GM21528 (cell line): ENCODE measurements around the gene SLC12A9.
"Not testable (repeated sequence)": the region's sequence is repeated elsewhere in the genome, so short reads cannot be mapped to it uniquely, and the experiment has no call there.

Experiments used
- ATAC-seq: cut with Tn5 transposase; IDR thresholded peaks from one replicate; pipeline ENCODE4 v1.9.1; 2021; ENCODE audit warnings: mild to moderate bottlenecking, moderate library complexity; ENCODE audit not compliant: unreplicated experiment, low FRiP score

Gene SLC12A9

DNA sequence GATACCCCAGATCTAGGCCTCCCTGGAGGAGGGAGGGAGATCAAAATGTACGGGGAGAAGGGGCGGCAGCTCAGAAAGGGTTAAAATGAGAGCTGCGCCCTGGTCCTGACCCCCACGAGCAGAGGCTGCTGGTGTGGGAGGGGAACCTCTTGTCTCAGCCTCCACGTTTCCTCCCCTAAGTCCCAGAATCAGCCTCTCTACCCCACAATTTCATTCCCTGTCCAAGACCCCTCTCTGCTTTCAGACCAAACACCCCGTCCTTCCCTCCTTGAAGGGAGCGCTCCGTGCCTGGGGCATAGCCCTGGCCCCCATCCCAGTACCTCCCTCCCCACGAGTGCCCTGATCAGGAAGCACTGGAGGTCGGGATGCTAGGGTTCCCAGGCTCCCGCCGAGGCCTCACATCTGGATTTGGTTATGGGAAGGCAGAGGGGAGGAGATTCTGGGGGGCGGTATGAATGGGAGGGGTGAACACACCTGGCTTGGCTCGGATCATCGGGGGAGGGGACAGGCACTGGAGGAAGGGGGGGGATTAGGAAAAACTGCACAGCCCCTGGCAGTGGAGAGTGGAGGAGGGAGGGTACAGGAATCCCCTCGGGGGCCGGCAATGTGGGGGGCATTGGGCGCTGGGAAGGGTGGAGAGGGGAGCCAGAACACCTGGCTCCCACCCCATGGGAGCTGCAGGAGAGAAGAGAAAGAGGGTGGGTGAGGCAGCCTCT, 27.9 kb upstream of the SLC12A9 start:
- ATAC-seq, result no peak

DNA sequence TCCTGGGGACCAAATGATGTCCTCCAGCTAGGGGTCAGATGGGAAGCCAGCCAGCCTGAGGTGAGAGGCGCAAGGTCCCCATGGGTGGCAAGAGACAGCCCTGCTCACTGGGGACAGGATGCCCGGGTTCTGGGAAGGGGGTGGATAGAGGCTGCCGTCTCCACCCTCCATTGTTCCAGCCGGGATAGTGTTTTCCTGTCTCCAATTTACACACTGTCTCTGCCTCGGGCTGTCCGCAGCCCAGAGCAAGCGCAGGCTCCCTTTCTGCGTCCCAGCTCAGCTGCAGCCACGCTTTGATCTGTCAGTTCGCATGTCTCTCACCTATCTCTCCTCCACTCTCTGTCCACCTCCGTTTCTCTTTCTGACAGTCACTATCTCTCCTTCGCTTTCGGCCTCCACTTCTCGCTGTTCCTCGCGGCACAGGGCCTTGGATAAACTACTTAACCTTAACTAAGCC, 27.3 kb upstream of the SLC12A9 start:
- ATAC-seq, result no peak

DNA sequence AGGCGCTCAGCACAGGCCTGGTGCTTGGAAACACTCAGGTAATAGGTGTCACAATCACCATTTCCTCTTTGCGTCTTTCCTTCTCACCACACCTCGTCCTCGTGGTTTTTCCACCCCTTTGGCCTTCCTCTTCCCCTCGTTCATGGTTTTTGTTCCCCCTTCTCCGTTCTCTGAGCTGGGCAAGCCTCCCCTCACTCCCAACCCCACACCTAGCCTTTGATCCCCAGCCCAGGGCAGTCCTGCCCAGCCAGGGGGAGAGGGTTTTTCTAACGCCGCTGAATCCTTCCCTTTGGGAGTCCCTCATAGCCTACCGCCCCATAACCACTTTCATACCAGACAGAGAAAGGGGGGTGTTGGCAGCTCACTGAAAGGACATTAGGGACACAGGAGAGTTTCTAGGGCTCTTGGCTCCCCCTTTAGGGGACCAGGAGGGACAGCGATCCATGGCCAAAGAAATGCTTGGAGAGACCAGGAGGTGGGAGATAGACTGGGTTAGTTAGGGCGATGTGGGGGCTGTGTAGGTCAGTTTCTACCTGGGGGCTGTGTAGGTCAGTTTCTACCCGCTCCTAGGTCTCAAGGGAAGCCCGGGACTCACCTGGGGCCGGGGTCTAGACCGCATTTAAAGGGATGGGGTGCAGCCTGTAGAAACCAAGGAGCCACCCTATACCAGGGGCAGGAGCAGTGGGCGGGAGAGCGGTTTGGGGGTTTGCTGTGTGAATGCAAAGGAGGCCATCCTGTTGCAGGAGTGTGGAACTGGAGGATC, 26.6 kb upstream of the SLC12A9 start:
- ATAC-seq, result no peak

DNA sequence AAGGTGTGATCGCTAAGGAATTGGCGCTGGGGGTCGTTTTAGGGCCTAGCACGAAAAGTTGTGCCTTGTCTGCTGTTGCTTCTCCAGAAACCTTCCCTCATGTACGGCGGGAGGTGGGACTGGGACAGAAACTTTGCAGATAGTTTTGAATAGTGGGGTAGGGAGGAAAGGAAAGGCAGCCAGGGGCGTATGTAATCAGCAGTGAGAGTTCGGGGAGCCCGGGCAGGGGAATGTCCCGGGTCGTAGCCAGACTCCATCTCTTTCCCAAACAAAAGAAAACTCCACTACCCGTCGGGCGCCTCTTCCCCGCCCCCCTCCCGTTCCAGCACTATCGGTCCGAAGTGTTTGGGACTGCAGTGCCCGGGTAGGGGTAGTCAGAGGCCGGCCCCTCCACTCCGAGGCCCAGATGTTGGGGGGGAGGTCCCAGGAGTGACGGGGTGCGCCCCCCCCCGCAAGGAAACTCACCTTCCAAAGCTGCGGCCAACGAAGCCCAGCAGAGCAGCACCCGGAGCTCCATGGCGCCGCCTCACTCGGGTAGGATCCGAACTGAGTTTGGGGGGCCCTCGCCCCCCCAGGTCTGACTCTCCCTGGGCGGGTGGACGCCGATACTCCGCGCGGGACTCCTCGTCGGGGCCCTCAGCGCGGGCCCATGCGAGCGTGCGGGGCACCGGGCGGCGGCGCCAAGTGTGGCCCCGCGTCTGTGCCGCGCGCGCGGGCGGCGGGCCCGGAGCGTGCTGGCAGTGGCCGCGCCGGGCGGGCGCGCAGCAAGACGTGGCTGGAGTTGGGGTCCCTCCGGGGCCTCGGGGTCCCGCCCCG, 25.8 kb upstream of the SLC12A9 start:
- no peak for ATAC-seq

DNA sequence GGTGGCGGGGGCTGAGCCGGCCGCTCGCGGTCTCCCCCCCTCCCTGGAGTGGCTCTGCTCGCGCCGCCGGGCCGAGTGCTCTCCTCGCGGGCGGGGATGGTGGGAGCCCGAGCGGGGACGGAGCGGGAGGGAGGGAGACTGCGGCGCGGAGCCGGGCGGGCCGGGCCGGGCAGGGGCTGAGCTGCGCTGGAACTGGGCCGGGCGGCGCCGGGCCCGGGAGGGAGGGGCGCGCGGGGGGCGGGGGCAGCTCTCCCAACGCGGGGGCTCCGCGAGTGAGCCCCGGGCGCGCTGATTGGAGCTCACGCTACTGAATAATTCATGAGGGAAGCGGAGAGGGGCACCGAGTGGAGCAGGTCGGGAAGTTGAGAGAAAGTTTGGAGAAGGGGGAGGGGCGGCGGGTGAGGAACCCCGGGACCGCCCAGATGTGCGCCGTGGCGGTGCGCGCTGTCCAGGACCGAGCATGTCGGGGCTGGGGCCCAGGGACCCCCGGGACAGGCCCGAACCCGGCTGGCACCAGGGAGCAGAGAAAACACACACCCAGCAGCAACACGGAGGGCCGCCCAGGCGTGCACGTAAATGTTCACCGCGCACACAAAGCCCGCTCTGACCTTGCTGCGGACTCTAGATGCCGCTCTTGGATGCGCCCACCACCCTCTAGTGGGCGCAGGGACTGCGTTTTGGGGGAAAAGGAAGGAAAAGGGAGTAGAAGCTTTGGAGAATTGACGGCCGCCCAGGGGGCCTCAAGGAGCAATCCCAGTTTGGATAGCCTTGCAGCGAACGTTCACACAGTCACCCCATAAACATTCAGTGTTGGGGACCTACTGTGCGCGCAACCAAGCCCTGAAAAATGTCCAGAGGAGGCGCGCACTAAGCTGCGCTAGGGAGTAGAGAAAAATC, 24.9 kb upstream of the SLC12A9 start, which contains the start of gene EPHB4:
Gene EPHB4, minus strand, starts transcription at position 194 of the 897 bp plus-strand sequence. CDS start 493 bp downstream, outside the sequence.
- ATAC-seq, result no peak

DNA sequence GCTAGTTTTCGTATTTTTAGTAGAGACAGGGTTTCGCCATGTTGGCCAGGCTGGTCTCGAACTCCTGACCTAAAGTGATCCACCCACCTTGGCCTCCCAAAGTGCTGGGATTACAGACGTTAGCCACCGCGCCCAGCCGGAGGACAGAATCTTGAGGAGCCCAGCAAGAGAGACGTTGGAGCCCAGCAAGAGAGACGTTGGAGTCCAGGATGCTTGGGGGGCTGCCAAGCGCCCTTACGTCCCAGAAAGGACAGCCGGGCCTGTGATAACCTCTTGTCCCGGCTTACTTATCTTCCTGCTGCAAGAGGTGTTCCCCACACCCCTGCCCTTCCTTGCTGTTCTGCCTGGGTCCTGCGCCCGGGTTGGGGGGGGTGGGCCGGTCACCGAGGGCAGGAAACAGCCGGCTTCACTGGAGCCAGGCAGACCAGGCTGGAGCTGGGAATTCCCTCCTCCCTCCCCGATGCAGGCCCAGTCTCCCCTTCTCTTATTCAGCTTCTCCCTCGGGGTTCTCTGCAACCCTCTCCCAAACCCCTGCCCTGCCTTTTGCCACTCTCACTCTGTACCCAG, 23.3 kb upstream of the SLC12A9 start:
- ATAC-seq, result no peak

DNA sequence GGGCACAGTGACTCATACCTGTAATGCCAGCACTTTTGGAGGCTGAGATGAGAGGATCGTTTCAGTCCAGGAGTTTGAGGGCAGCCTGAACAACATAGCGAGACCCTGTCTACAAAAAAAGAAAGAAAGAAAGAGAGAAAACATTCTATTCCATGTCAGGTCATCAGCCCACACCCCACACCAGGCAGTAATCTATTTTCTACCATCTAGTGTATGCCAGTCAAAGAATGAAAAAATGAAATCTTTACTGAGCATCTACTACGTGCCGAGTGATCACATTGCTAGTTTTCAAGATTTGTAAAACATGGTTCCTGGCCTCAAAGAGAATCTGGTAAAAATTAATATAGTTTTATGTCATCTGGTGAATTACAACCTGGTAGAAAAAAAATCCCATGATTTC, 22.1 kb upstream of the SLC12A9 start:
- ATAC-seq, result no peak

DNA sequence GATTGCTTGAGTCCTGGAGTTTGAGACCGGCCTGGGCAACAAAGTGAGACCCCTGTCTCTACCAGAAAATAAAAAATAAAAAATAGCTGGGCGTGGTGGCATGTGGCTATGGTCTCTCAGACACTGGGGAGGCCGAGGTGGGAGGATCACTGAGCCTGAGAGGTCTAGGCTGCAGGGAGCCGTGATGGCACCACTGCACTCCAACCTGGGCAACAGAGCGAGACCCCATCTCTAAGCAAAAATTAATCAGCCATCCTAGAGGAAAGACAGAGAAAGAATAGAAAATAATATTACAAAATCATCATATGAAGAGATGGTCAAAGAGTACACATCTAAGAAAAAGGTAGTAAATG, 20.3 kb upstream of the SLC12A9 start:
- ATAC-seq, result no peak

DNA sequence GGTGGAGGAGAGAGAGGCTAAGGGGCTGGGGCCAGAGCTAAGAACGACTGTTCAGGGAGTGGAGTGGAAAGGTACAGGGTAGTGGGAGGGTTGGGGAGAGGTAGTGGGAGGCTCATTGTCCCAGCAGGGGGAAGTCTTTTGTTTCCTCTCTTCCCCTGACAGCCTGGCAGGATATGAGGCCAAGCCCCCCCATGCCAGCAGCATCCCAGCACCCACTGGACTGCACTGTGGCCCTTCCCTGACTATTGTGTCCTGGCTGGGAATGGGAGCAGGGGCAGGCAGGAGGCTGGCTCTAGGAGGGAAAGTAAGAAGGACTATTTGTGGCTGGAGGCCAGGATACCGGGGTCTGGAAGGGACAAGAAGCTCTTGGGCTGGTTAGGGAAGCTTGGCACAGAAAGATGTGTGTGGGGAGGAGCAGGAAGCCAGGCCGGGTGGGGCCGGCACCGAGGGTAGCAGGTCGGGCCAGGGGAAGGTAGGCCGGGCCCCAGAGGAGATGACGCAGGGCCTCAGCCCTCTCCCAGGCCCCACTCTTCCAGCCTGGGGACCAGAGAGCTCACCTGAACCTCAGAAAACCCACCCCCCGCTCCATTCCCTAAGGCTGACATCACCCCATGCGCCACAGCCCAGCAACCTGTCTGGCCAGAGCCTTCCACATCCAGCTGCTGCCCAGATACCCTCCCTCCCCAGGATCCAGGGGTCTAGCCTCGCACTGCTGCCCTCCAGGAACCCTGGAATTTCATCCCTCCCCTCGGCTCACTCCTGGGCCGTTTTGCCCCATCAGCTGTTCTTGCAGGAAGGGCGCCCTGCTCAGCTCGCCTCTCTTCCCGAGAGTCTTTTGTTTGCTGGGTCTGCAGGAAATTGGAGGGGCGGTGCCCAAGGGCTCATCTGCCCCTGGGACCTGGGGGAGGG, 16.4 kb upstream of the SLC12A9 start:
- ATAC-seq, result no peak

DNA sequence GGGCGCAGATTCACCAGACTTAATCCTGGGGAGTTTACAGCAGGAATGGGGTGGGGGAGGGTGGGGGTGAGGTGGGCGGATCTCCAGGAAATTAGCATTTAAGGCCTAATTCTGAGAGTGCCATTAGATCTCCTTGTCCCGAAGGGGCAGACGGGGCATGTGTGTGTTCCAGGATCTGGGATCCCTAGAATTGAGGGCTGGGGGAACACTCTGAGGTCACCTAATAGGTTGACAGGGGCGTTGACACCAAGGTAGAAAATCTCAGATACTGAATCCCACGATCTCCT, 15.8 kb upstream of the SLC12A9 start:
- ATAC-seq, result no peak

DNA sequence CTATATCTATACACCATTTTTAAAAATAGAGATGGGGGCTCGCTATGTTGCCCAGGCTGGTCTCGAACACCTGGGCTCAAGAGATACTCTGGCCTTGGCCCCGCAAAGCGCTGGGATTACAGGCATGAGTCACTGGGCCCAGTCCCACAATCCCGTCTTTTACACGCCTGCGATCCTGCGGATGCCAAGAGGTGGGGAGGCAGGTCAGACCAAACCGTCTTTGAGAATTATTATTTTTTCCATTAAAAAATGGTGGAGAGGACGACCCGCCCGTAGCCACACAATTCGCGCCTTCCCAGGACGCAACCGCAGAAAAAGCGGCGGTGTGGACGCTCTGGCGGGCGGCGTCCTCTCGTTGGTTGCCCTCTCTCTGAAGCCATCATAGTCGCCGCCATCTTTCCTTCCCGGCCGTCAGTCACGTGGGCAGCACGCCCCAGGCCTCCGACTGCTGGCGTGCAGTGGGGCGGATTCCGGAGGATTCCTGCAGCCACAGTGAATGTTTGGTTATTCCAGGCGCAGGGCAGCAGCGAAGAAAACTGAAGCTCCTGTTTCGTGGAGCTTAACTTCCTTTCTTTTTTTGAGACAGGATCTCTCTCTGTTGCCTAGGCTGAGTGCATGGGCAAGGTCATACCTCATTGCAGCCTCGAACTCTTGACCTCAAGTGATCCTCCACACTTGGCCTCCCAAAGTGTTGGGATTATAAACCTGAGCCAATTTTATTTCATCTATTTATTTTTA, 15.2 kb upstream of the SLC12A9 start:
- ATAC-seq, result no peak

DNA sequence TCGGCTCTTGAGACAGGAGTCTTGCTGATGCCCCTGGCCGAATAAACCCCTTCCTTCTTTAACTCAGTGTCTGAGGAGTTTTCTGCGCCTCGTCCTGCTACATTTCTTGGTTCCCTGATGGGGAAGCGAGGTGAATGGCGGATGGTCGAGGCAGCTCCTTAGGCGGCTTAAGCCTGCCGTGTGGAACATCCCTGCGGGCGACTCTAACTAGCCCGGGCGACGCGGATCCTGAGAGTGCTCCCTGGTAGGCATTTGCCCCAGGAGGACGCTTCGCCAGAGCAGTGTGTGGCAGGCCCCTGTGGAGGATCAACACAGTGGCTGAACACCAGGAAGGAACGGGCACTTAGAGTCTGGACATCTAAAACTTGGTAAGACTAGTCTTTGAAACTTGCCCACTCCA, 13.2 kb upstream of the SLC12A9 start:
- no peak for ATAC-seq

DNA sequence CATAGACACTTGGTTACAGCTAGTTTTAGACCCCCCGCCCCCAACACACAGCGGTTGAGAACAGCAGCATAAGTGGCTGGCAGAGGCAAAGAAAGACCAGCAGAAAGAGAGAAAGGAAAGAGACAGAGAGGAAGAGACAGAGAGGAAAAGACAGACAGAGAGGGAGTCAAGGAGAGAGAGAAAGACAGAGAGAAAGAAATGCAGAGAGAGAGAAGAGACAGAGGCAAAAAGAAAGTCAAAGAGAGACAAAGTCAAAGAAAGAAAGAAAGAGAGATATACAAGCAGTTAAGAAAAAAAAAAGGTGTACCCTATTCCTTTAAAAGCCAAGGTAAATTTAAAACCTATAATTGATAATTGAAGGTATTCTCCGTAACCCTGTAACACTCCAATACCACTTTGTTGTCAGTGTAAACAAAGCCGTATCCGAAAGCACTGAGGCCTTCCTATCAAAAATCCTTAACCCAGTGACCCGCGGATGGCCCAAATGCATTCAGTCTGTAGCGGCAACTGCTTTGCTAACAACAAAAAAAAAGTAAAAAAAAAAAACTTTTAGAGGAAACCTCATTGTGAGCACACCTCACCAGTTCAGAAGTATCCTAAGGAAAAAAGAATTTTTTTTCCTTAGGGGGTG, 11.9 kb upstream of the SLC12A9 start:
- ATAC-seq, result no peak

DNA sequence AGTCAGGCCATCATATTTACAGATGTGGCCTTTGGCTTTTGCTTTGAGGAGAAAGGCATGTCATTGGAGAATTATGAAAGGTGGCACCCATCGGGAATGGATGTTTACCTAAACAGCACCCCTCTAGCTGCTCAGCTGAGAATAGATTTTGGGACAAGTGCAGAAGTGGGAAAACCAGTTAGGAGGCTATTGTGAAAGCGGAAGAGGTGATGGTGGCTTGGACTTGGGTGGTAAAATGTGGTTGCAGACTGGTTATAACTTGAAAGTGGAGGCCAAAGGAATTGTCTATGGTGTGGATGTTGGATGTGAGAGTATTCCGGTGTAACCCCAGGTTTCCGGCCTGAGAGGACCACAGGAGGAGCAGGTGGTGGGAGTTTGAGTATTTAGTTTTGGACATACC, 5.2 kb upstream of the SLC12A9 start:
- no peak for ATAC-seq

DNA sequence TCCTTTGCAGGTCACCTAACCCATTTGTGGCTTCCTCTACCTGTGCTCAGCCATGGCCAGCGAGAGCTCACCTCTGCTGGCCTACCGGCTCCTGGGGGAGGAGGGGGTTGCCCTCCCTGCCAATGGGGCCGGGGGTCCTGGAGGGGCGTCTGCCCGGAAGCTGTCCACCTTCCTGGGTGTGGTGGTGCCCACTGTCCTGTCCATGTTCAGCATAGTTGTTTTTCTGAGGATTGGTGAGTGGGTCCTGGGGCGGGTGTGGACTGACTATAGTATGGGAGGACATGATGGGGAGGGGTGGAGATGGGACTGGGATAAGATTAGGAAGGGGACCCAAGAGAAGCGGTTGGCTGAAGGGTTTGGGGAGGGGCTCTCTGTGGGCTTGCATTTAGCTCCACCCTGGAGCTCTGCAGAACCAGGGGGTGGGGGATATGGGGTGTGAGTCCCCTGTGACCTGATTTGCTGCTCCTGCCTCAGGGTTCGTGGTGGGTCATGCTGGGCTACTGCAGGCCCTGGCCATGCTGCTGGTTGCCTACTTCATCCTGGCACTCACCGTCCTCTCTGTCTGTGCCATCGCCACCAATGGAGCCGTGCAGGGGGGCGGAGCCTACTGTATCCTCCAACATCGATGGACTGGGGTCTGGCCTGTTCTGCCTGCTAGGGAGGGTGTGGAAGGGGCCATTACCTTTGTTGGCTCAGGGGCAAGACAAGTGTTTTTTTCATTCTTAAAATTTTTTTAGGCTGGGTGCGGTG, 1.8 kb downstream of the SLC12A9 start:
- no peak for ATAC-seq

DNA sequence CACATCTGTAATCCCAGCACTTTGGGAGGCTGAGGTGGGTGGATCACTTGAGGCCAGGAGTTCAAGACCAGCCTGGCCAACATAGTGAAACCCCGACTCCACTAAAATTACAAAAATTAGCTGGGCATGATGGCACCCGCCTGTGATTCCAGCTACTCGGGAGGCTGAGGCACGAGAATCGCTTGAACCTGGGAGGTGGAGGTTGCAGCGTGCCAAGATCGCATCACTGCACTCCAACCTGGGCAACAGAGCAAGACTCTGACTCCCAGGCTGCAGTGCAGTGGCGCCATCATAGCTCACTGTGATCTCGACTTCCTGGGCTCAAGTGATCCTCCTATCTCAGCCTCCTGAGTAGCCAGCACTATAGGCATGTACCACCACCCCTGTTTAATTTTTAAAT, 2.4 kb downstream of the SLC12A9 start:
- ATAC-seq, result not testable (repeated sequence)

DNA sequence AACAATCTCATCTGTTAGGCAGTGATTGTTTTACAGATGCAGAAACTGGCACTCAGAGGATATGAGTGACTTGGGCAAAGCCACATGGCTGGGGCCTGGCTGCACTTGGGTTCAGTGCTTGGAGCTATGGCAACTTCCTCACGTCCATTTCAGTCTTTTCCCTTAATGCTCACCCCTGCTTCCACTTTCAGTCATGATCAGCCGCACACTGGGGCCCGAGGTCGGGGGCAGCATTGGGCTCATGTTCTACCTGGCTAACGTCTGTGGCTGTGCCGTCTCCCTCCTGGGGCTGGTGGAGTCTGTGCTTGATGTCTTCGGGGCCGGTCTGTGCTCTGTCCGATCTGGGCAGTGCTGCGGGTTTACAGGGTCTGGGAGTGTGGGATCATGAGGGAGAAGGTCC, 3.0 kb downstream of the SLC12A9 start:
- ATAC-seq, result no peak
